Mucosa of descending colon (tissue), 3 donors: ENCODE measurements around the gene KCNIP1. TPM values are rescaled to one million over a fixed set of nuclear protein-coding genes. Genes with fewer than 3 reads are reported as not detected.

ENCODE experiments used
- ATAC-seq: fragments of 200-7000 bp; cut with Tn5 transposase; one replicate; pipeline ENCODE4 v1.9.1; 2020; ENCODE audit warnings: mild to moderate bottlenecking, moderate library complexity
- DNase-seq, 3 donors: peaks; one replicate each; pipeline ENCODE4 v3.0.0-alpha.2; 2020
- H3K36me3 ChIP-seq: fragments of 200-600 bp; one replicate; pipeline ENCODE4 v1.8.0; 2021; ENCODE audit warnings: low read depth, mild to moderate bottlenecking
- H3K4me1 ChIP-seq: fragments of 200-600 bp; one replicate; pipeline ENCODE4 v1.8.0; 2021; ENCODE audit warnings: low read depth, mild to moderate bottlenecking
- H3K4me3 ChIP-seq: fragments of 200-600 bp; one replicate; pipeline ENCODE4 v1.8.0; 2021; ENCODE audit warnings: mild to moderate bottlenecking
- H3K9me3 ChIP-seq: fragments of 200-600 bp; one replicate; pipeline ENCODE4 v1.8.0; 2021; ENCODE audit warnings: mild to moderate bottlenecking
- CTCF ChIP-seq: fragments of 200-600 bp; IDR thresholded peaks from one replicate; pipeline ENCODE4 v1.8.0; 2022; ENCODE audit warnings: antibody characterized with exemption, mild to moderate bottlenecking
- intact Hi-C, 2 donors: fragments of 100-400 bp; cut with DNase I in 1 of 2; cut with micrococcal nuclease in 1 of 2; formaldehyde crosslinking; loops; one replicate each; pipeline versions ENCODE4 v1.11.0 to v1.11.1; 2022; cut with DNase I, micrococcal nuclease
- total RNA-seq, 3 donors: library from RNA; stranded (reverse); fragmentation: NEBNext Ultra II Directional in 2 of 3; extraction: Animal tissue kit (Norgen Biotek cat#: 25700) in 2 of 3; gene quantifications; one replicate each; pipeline versions ENCODE4 v1.2.1 to v1.2.4, GENCODE V29; 2021 to 2023
- donor health status: DM: no; HTN: no; CAD: no; lungs with moderate emphysema.
- donor health status: DM: no; HTN: no; CAD: no.
- donor health status: DM: no; HTN: yes; CAD: no.

KCNIP1 gene
- total RNA-seq, 3 donors from 2014 or later: 0.79 TPM; not detected in 2

GRCh38 chr5:170468633-170469285, 35.1 kb upstream of the KCNIP1 start:
- no peak for TF ChIP-seq CTCF
- H3K4me1 ChIP-seq: no peaks in the 10 kb centered on the region
- intact Hi-C loops: no loop called here
- DNase-seq (no peak), ATAC-seq (no peak)
- no peak overlapping the region for H3K4me3 ChIP-seq
- no peaks in the 10 kb centered on the region for H3K36me3 ChIP-seq
- no peaks in the 10 kb centered on the region for H3K9me3 ChIP-seq

GRCh38 chr5:170469414-170469813, 34.4 kb upstream of the KCNIP1 start:
- H3K9me3 ChIP-seq: no peaks in the 10 kb centered on the region
- H3K4me3 ChIP-seq: no peak overlapping the region
- ATAC-seq (no peak), DNase-seq (no peak)
- intact Hi-C loops: no loop called here
- H3K36me3 ChIP-seq: no peaks in the 10 kb centered on the region
- no peaks in the 10 kb centered on the region for H3K4me1 ChIP-seq
- TF ChIP-seq CTCF: no peak

- Histone ChIP-seq H3K9me3 (no peaks in the 10 kb centered on the region), H3K4me1 (no peaks in the 10 kb centered on the region), H3K4me3 (no peak overlapping the region), H3K36me3 (no peaks in the 10 kb centered on the region)
- no peak for DNase-seq
- ATAC-seq: no peak
- intact Hi-C loops: no loop called here
- TF ChIP-seq CTCF: no peak
Measured at GRCh38 chr5:170470275-170470674, 33.5 kb upstream of the KCNIP1 start.

GRCh38 chr5:170470808-170471404, 32.9 kb upstream of the KCNIP1 start:
- H3K4me1 ChIP-seq: no peaks in the 10 kb centered on the region
- intact Hi-C loops: no loop called here
- no peaks in the 10 kb centered on the region for H3K36me3 ChIP-seq
- no peaks in the 10 kb centered on the region for H3K9me3 ChIP-seq
- ATAC-seq: no peak
- TF ChIP-seq CTCF: no peak
- no peak overlapping the region for H3K4me3 ChIP-seq
- DNase-seq: no peak

- no peak for TF ChIP-seq CTCF
- ATAC-seq: no peak
Measured at GRCh38 chr5:170471551-170472178, 32.2 kb upstream of the KCNIP1 start.

More at GRCh38 chr5:170471551-170472178, 32.2 kb upstream of the KCNIP1 start:
- intact Hi-C loops: no loop called here
- no peaks in the 10 kb centered on the region for H3K4me1 ChIP-seq
- DNase-seq: no peak
- no peak overlapping the region for H3K4me3 ChIP-seq
- H3K9me3 ChIP-seq: no peaks in the 10 kb centered on the region
- no peaks in the 10 kb centered on the region for H3K36me3 ChIP-seq
